OCI-LY7 (cell line): ENCODE results near the gene MRPL49.

ENCODE experiments used
- EZH2phosphoT487 ChIP-seq: fragments of 200-600 bp; sonication (generic); IDR thresholded peaks from 2 replicates; pipeline ENCODE4 v1.6.1; 2018; ENCODE audit warnings: low read depth, borderline replicate concordance, mild to moderate bottlenecking, mixed run types, antibody characterized with exemption, low read length, moderate library complexity, mixed read lengths
- TF ChIP-seq, protein P1 (sequence below): fragments of 200-600 bp; sonication (generic); conservative IDR thresholded peaks from 2 replicates; pipeline ENCODE4 v1.5.1; 2014; ENCODE audit warnings: mild to moderate bottlenecking, antibody characterized with exemption, low read length, moderate library complexity, mixed read lengths

DNA sequence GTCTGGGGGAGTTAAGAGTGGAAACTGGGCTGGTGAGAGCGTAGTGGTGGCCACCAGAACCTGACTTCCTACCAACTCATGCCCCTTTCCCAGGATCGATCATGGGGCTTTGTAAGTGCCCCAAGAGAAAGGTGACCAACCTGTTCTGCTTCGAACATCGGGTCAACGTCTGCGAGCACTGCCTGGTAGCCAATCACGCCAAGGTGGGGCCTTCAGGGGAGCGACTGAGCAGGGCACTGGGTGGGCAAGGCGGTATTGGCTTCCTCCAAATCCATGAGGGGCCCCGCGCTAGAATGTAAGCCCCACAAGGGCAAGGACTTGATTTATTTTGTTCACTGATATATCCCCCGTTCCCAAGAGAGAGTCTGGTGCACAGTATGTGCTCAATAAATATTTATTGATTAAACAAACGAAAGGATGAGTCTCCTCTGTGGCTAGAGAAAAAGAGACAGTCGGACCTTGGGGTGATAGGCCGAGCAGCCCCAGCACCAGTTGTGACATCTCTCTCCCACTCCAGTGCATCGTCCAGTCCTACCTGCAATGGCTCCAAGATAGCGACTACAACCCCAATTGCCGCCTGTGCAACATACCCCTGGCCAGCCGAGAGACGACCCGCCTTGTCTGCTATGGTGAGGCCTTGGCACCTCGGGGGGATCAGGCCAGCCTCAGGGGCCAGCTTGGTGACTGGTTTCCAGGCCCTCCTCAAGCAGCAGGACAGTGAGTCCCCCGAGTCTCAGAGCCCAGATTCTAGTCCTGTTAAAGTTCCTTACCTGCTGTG is 37.3 kb upstream of the MRPL49 start:
- TF ChIP-seq, protein P1, sequence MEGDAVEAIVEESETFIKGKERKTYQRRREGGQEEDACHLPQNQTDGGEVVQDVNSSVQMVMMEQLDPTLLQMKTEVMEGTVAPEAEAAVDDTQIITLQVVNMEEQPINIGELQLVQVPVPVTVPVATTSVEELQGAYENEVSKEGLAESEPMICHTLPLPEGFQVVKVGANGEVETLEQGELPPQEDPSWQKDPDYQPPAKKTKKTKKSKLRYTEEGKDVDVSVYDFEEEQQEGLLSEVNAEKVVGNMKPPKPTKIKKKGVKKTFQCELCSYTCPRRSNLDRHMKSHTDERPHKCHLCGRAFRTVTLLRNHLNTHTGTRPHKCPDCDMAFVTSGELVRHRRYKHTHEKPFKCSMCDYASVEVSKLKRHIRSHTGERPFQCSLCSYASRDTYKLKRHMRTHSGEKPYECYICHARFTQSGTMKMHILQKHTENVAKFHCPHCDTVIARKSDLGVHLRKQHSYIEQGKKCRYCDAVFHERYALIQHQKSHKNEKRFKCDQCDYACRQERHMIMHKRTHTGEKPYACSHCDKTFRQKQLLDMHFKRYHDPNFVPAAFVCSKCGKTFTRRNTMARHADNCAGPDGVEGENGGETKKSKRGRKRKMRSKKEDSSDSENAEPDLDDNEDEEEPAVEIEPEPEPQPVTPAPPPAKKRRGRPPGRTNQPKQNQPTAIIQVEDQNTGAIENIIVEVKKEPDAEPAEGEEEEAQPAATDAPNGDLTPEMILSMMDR: no peak
- TF ChIP-seq EZH2phosphoT487: no peak
